IMR-90 (cell line): Measurements from ENCODE around the gene RFX3. TPM values are rescaled to one million over a fixed set of nuclear protein-coding genes. Genes with fewer than 3 reads are reported as not detected.

ENCODE experiments used
- ATAC-seq: fragments of 200-7000 bp; cut with Tn5 transposase; 2 replicates; pipeline ENCODE4 v1.9.1; 2020; ENCODE audit warnings: low read depth, mild to moderate bottlenecking, moderate library complexity
- BruUV-seq: library from RNA; stranded (reverse); fragments of 400-500 nt; replicated peaks from 2 replicates; lab custom pipeline; 2021; lab: Mats Ljungman, UMichigan
- CTCF ChIA-PET: fragments of 300-600 bp; formaldehyde crosslinking; extraction: SDS; loops from one replicate; lab custom pipeline; 2021; ENCODE audit warnings: antibody characterized with exemption; lab: Yijun Ruan, JAX
- POLR2A ChIA-PET: fragments of 300-600 bp; sonication (Branson Sonifier 250); formaldehyde crosslinking; loops from one replicate; lab custom pipeline; 2022; ENCODE audit warnings: antibody characterized with exemption; ENCODE audit not compliant: unreplicated experiment; lab: Charles Lee
- DNase-seq: peaks from one replicate; pipeline ENCODE4 v3.0.0; 2013
- H2AFZ ChIP-seq: replicated peaks from 2 replicates; pipeline ENCODE3; 2013; ENCODE audit warnings: low read length, mild to moderate bottlenecking; ENCODE audit not compliant: poor library complexity
- H2AK5ac ChIP-seq: 2 replicates; pipeline ENCODE4 v1.6.1; 2013; ENCODE audit warnings: low read depth, low read length, inconsistent platforms
- H2AK9ac ChIP-seq: replicated peaks from 2 replicates; pipeline ENCODE3; 2013; ENCODE audit warnings: mild to moderate bottlenecking, low read depth, low read length, moderate library complexity; ENCODE audit not compliant: poor library complexity
- H2BK120ac ChIP-seq: 2 replicates; pipeline ENCODE4 v1.6.1; 2013; ENCODE audit warnings: low read depth, low read length, inconsistent platforms
- H2BK15ac ChIP-seq: 3 replicates; pipeline ENCODE4 v1.6.1; 2013; ENCODE audit warnings: low read depth, low read length, inconsistent platforms
- H2BK20ac ChIP-seq: 2 replicates; pipeline ENCODE4 v1.6.1; 2013; ENCODE audit warnings: low read depth, mild to moderate bottlenecking, inconsistent platforms, low read length, moderate library complexity
- H2BK5ac ChIP-seq: 2 replicates; pipeline ENCODE4 v1.6.1; 2013; ENCODE audit warnings: mild to moderate bottlenecking, low read depth, low read length, inconsistent platforms; ENCODE audit not compliant: poor library complexity, severe bottlenecking
- H3K14ac ChIP-seq: replicated peaks from 2 replicates; pipeline ENCODE4 v1.6.1; 2013; ENCODE audit warnings: low read depth, low read length, inconsistent platforms
- H3K18ac ChIP-seq: 2 replicates; pipeline ENCODE4 v1.6.1; 2013; ENCODE audit warnings: low read depth, low read length, control low read depth
- H3K23ac ChIP-seq: 2 replicates; pipeline ENCODE4 v1.6.1; 2013; ENCODE audit warnings: low read depth, low read length, inconsistent platforms
- H3K27ac ChIP-seq: 2 replicates; pipeline ENCODE4 v1.5.1; 2013; ENCODE audit warnings: mild to moderate bottlenecking, control low read depth, low read length; ENCODE audit not compliant: insufficient read depth
- H3K27me3 ChIP-seq: 2 replicates; pipeline ENCODE4 v1.6.1; 2013; ENCODE audit warnings: low read length; ENCODE audit not compliant: control insufficient read depth, insufficient read depth
- H3K36me3 ChIP-seq: 2 replicates; pipeline ENCODE4 v1.6.1; 2013; ENCODE audit warnings: low read length, mixed read lengths; ENCODE audit not compliant: control insufficient read depth, insufficient read depth
- H3K4ac ChIP-seq: 2 replicates; pipeline ENCODE4 v1.6.1; 2013; ENCODE audit warnings: low read depth, low read length, inconsistent platforms
- H3K4me1 ChIP-seq: 2 replicates; pipeline ENCODE4 v1.6.1; 2013; ENCODE audit warnings: low read length, mixed read lengths; ENCODE audit not compliant: control insufficient read depth, insufficient read depth
- H3K4me2 ChIP-seq: 2 replicates; pipeline ENCODE4 v1.6.1; 2013; ENCODE audit warnings: low read depth, mild to moderate bottlenecking, control low read depth, low read length, moderate library complexity
- H3K4me3 ChIP-seq: 2 replicates; pipeline ENCODE4 v1.5.1; 2013; ENCODE audit warnings: low read depth, mild to moderate bottlenecking, control low read depth, low read length, moderate library complexity; ENCODE audit not compliant: insufficient read depth
- H3K56ac ChIP-seq: 2 replicates; pipeline ENCODE4 v1.6.1; 2013; ENCODE audit warnings: low read length, inconsistent platforms; ENCODE audit not compliant: insufficient read depth; ENCODE audit errors: extremely low read depth
- H3K79me1 ChIP-seq, 2 experiments: 2 replicates each; pipeline ENCODE4 v1.6.1; 2013; ENCODE audit warnings: low read length in 2 of 2, inconsistent platforms in 1 of 2, low read depth in 1 of 2
- H3K9ac ChIP-seq: 2 replicates; pipeline ENCODE4 v1.6.1; 2013; ENCODE audit warnings: low read depth, low read length, control low read depth
- H3K9me1 ChIP-seq: 2 replicates; pipeline ENCODE4 v1.6.1; 2013; ENCODE audit warnings: low read length, inconsistent platforms; ENCODE audit not compliant: insufficient read depth
- H3K9me3 ChIP-seq: 2 replicates; pipeline ENCODE4 v1.6.1; 2013; ENCODE audit warnings: low read length; ENCODE audit not compliant: control insufficient read depth, insufficient read depth
- H4K20me1 ChIP-seq: 2 replicates; pipeline ENCODE4 v1.6.1; 2013; ENCODE audit warnings: low read length, inconsistent platforms; ENCODE audit not compliant: insufficient read depth
- H4K5ac ChIP-seq: 2 replicates; pipeline ENCODE4 v1.6.1; 2013; ENCODE audit warnings: mild to moderate bottlenecking, low read depth, low read length, control low read depth
- H4K8ac ChIP-seq, 2 experiments: 2 replicates each; pipeline ENCODE4 v1.6.1; 2013; ENCODE audit warnings: low read depth in 2 of 2, low read length in 2 of 2, control low read depth in 1 of 2, inconsistent platforms in 1 of 2
- H4K91ac ChIP-seq: 2 replicates; pipeline ENCODE4 v1.6.1; 2013; ENCODE audit warnings: low read depth, low read length, inconsistent platforms; ENCODE audit not compliant: insufficient read depth
- BHLHE40 ChIP-seq: fragments of 150-350 bp; IDR thresholded peaks from 2 replicates; pipeline ENCODE4 v1.6.1; 2016; ENCODE audit warnings: mild to moderate bottlenecking, low read depth, low read length
- CEBPB ChIP-seq: IDR thresholded peaks from 2 replicates; pipeline ENCODE4 v1.6.1; 2012; ENCODE audit warnings: low read depth, low read length, improper control_type of control experiment
- CHD1 ChIP-seq: IDR thresholded peaks from 2 replicates; pipeline ENCODE4 v1.6.1; 2012; ENCODE audit warnings: low read depth, low read length, improper control_type of control experiment
- CTCF ChIP-seq: conservative IDR thresholded peaks from 2 replicates; pipeline ENCODE4 v1.5.1; 2012; ENCODE audit warnings: mild to moderate bottlenecking, low read depth, low read length, improper control_type of control experiment
- ELK1 ChIP-seq: fragments of 150-350 bp; IDR thresholded peaks from 2 replicates; pipeline ENCODE4 v1.6.1; 2016; ENCODE audit warnings: low read depth, mild to moderate bottlenecking, low read length, moderate library complexity, borderline replicate concordance
- FOS ChIP-seq: fragments of 150-350 bp; IDR thresholded peaks from 2 replicates; pipeline ENCODE4 v1.6.1; 2016; ENCODE audit warnings: low read depth, low read length
- MAFK ChIP-seq: IDR thresholded peaks from 2 replicates; pipeline ENCODE4 v1.6.1; 2012; ENCODE audit warnings: low read depth, low read length, improper control_type of control experiment
- MAZ ChIP-seq: IDR thresholded peaks from 2 replicates; pipeline ENCODE4 v1.6.1; 2012; ENCODE audit warnings: low read depth, mild to moderate bottlenecking, low read length, improper control_type of control experiment, moderate library complexity, borderline replicate concordance
- MXI1 ChIP-seq: IDR thresholded peaks from 2 replicates; pipeline ENCODE4 v1.6.1; 2012; ENCODE audit warnings: low read depth, mild to moderate bottlenecking, low read length, moderate library complexity, borderline replicate concordance
- NFE2L2 ChIP-seq: fragments of 150-350 bp; IDR thresholded peaks from 2 replicates; pipeline ENCODE4 v1.6.1; 2016; ENCODE audit warnings: low read depth, mild to moderate bottlenecking, low read length
- POLR2A ChIP-seq: IDR thresholded peaks from 2 replicates; pipeline ENCODE4 v1.6.1; 2012; ENCODE audit warnings: mild to moderate bottlenecking, low read depth, low read length
- RAD21 ChIP-seq: IDR thresholded peaks from 2 replicates; pipeline ENCODE4 v1.6.1; 2012; ENCODE audit warnings: low read length, improper control_type of control experiment
- RFX5 ChIP-seq: IDR thresholded peaks from 2 replicates; pipeline ENCODE4 v1.8.0; 2012; ENCODE audit warnings: low read depth, mild to moderate bottlenecking, low read length, moderate library complexity
- SMC3 ChIP-seq: fragments of 150-350 bp; IDR thresholded peaks from 2 replicates; pipeline ENCODE4 v1.6.1; 2016; ENCODE audit warnings: low read depth, mild to moderate bottlenecking, antibody characterized with exemption, low read length, moderate library complexity
- USF2 ChIP-seq: fragments of 150-350 bp; IDR thresholded peaks from 2 replicates; pipeline ENCODE4 v1.6.1; 2017; ENCODE audit warnings: mild to moderate bottlenecking, antibody characterized with exemption, low read length, low read depth
- WGBS, 2 experiments: methylation state at CpG; one replicate each; pipeline versions ENCODE4 v1.1.5 to v1.1.7; 2013; ENCODE audit warnings: missing lambda C conversion rate in 2 of 2; ENCODE audit not compliant: insufficient read length in 1 of 2; ENCODE audit errors: extremely low coverage in 2 of 2; 5-methylcytosine and 5-hydroxymethylcytosine counted together
- dilution Hi-C: fragments of 300-500 bp; cut with HindIII; formaldehyde crosslinking; loops from one replicate; pipeline ENCODE4 v1.14.3; 2018; ENCODE audit warnings: low sequenced_read_pairs; ENCODE audit not compliant: unreplicated experiment
- in situ Hi-C: fragments of 300-500 bp; cut with MboI; formaldehyde crosslinking; loops from 3 replicates; pipeline ENCODE4 v1.14.3; 2019; ENCODE audit warnings: low sequenced_read_pairs, inconsistent platforms, mixed read lengths
- intact Hi-C: fragments of 100-400 bp; cut with micrococcal nuclease; formaldehyde crosslinking; loops from 2 replicates; pipeline ENCODE4 v1.10.0; 2022
- polyA plus RNA-seq, 3 experiments: library from polyadenylated mRNA; depleted of rRNA; stranded (reverse); fragments of >200 nt; gene quantifications; 2 replicates each; pipeline ENCODE4 v1.2.3, GENCODE V29; 2012; ENCODE audit warnings: low replicate concordance in 1 of 3
- total RNA-seq: library from RNA; depleted of rRNA; stranded (reverse); fragments of >200 nt; gene quantifications from 2 replicates; pipeline ENCODE4 v1.2.3, GENCODE V29; 2012

The RFX3 gene
- total and polyA plus RNA-seq, 2 of the 4 experiments (the other 2 are of a cell fraction) = 1.7 to 2.7 TPM

GRCh38 chr9:3367185-3367584 is 158.6 kb downstream of the RFX3 start:
- ChIA-PET POLR2A (no interaction called here), CTCF (no interaction called here)
- Histone ChIP-seq H4K20me1 (no peaks in the 10 kb centered on the region), H2BK15ac (no peak overlapping the region), H4K5ac (no peak overlapping the region), H2BK20ac (no peak overlapping the region), H3K27ac (no peak overlapping the region), H2AFZ (no peak overlapping the region), H3K9me3 (no peaks in the 10 kb centered on the region), H3K9me1 (no peaks in the 10 kb centered on the region), H3K14ac (no peak overlapping the region), H2AK5ac (no peak overlapping the region), H3K23ac (no peak overlapping the region), H3K4ac (no peak overlapping the region), H3K56ac (no peak overlapping the region), H3K36me3 (no peaks in the 10 kb centered on the region), H4K91ac (no peak overlapping the region), H3K4me3 (no peak overlapping the region), H3K18ac (no peak overlapping the region), H3K4me2 (no peak overlapping the region), H3K9ac (no peak overlapping the region), H2AK9ac (no peak overlapping the region), H2BK5ac (no peak overlapping the region), H4K8ac (no peak overlapping the region), H3K79me1 (no peaks in the 10 kb centered on the region; a peak in 1 of 4 replicates), H3K4me1 (no peaks in the 10 kb centered on the region), H2BK120ac (no peak overlapping the region), H3K27me3 (no peaks in the 10 kb centered on the region)
- in situ Hi-C loops = no loop called here
- intact Hi-C loops = no loop called here
- ATAC-seq (no peak), DNase-seq (no peak)
- BruUV-seq = no TSS peak
- dilution Hi-C loops = no loop called here
- WGBS, 2 experiments = no CpG with 5 or more reads among the region's 2 CpGs
- no peak for TF ChIP-seq FOS
- no peak for TF ChIP-seq USF2
- TF ChIP-seq NFE2L2 = no peak
- TF ChIP-seq MXI1 = no peak
- TF ChIP-seq POLR2A = no peak
- no peak for TF ChIP-seq RFX5
- no peak for TF ChIP-seq CTCF
- TF ChIP-seq CHD1 = no peak
- TF ChIP-seq MAFK = no peak
- TF ChIP-seq RAD21 = no peak
- TF ChIP-seq MAZ = no peak
- no peak for TF ChIP-seq SMC3
- no peak for TF ChIP-seq CEBPB
- TF ChIP-seq ELK1 = no peak
- TF ChIP-seq BHLHE40 = no peak
